GM21825 (cell line): Measurements from ENCODE around the gene ENG.
"Not testable (repeated sequence)": the region's sequence is repeated elsewhere in the genome, so short reads cannot be mapped to it uniquely, and the experiment has no call there.

ENCODE experiments used
- ATAC-seq: cut with Tn5 transposase; IDR thresholded peaks from one replicate; pipeline ENCODE4 v1.9.1; 2021; ENCODE audit warnings: mild to moderate bottlenecking, moderate library complexity; ENCODE audit not compliant: unreplicated experiment

The ENG gene

GRCh38 chr9:127878652-127879390 is 24.4 kb upstream of the ENG start:
- ATAC-seq: no peak

- ATAC-seq: no peak
Measured at GRCh38 chr9:127878001-127878651, 23.7 kb upstream of the ENG start.

- ATAC-seq: no peak
Measured at GRCh38 chr9:127877566-127877998, 23.1 kb upstream of the ENG start, which contains the start of gene AK1. Gene AK1 (minus strand): TSS chr9:127877675. CDS start chr9:127874617, 3,058 bp downstream.

GRCh38 chr9:127876764-127877562 is 22.5 kb upstream of the ENG start:
- ATAC-seq: no peak

GRCh38 chr9:127876026-127876763 is 21.7 kb upstream of the ENG start:
- ATAC-seq: no peak

- no peak for ATAC-seq
Measured at GRCh38 chr9:127875306-127875966, 21.0 kb upstream of the ENG start.

- ATAC-seq: no peak
Measured at GRCh38 chr9:127874301-127875221, 20.1 kb upstream of the ENG start.

- no peak for ATAC-seq
Measured at GRCh38 chr9:127873886-127874285, 19.4 kb upstream of the ENG start.

GRCh38 chr9:127873223-127873691 is 18.8 kb upstream of the ENG start:
- no peak for ATAC-seq

GRCh38 chr9:127872369-127873222 is 18.1 kb upstream of the ENG start:
- no peak for ATAC-seq

GRCh38 chr9:127871531-127871930 is 17.1 kb upstream of the ENG start:
- no peak for ATAC-seq

- ATAC-seq: no peak
Measured at GRCh38 chr9:127870887-127871286, 16.4 kb upstream of the ENG start.

- ATAC-seq: not testable (repeated sequence)
Measured at GRCh38 chr9:127870153-127870491, 15.7 kb upstream of the ENG start.

GRCh38 chr9:127869310-127870152 is 15.1 kb upstream of the ENG start:
- no peak for ATAC-seq

- ATAC-seq: no peak
Measured at GRCh38 chr9:127868278-127868902, 13.9 kb upstream of the ENG start.

GRCh38 chr9:127867356-127868277 is 13.2 kb upstream of the ENG start:
- no peak for ATAC-seq
